VCaP (cell line): Measurements from ENCODE around the gene PSMG4.

Experiments used
- H3K27ac ChIP-seq: fragments of 450-650 bp; 2 replicates; pipeline ENCODE4 v1.5.1; 2017
- CTCF ChIP-seq: fragments of 450-650 bp; conservative IDR thresholded peaks from 2 replicates; pipeline ENCODE4 v1.5.1; 2017; ENCODE audit warnings: mild to moderate bottlenecking, moderate library complexity

Gene PSMG4

GRCh38 chr6:3293271-3294155, 34.8 kb downstream of the PSMG4 start:
- no peak overlapping the region for H3K27ac ChIP-seq
- TF ChIP-seq CTCF = no peak

- TF ChIP-seq CTCF = no peak
- H3K27ac ChIP-seq = no peak overlapping the region
Observed at GRCh38 chr6:3294396-3294795, 35.6 kb downstream of the PSMG4 start.

- 0 out of 2 replicates have a peak, but pooled peaks have one; percentile 11 for TF ChIP-seq CTCF
Observed at GRCh38 chr6:3294921-3295871, 36.4 kb downstream of the PSMG4 start.

GRCh38 chr6:3296078-3296477, 37.3 kb downstream of the PSMG4 start:
- H3K27ac ChIP-seq = no peak overlapping the region
- TF ChIP-seq CTCF = no peak

More at GRCh38 chr6:3294921-3295871, 36.4 kb downstream of the PSMG4 start:
- no peak overlapping the region for H3K27ac ChIP-seq

GRCh38 chr6:3296537-3296936, 37.8 kb downstream of the PSMG4 start:
- TF ChIP-seq CTCF = no peak
- no peak overlapping the region for H3K27ac ChIP-seq

- no peak overlapping the region for H3K27ac ChIP-seq
- no peak for TF ChIP-seq CTCF
Observed at GRCh38 chr6:3297006-3297405, 38.3 kb downstream of the PSMG4 start.

GRCh38 chr6:3297909-3298308, 39.2 kb downstream of the PSMG4 start:
- TF ChIP-seq CTCF = no peak
- H3K27ac ChIP-seq = no peak overlapping the region
